H1 (cell line): ENCODE results near the gene HES1. TPM values are rescaled to one million over a fixed set of nuclear protein-coding genes. Genes with fewer than 3 reads are reported as not detected.

Experiments
- ATF2 ChIP-seq: IDR thresholded peaks from 2 replicates; pipeline ENCODE4 v1.6.1; 2012; ENCODE audit warnings: low read length, inconsistent platforms
- RBBP5 ChIP-seq: IDR thresholded peaks from 2 replicates; pipeline ENCODE4 v1.7.1; 2012; ENCODE audit warnings: low read depth, mild to moderate bottlenecking, inconsistent platforms, low read length, moderate library complexity, borderline replicate concordance
- polyA plus RNA-seq, 7 experiments: library from polyadenylated mRNA; depleted of rRNA in 3 of 7; stranded (reverse) in 5 of 7; unstranded in 2 of 7; fragments of >200 nt in 5 of 7; fragments of 200-250 nt in 2 of 7; gene quantifications; 1 replicate in 5 of 7; 2 replicates in 1 of 7; 4 replicates in 1 of 7; pipeline versions ENCODE4 v1.2.1 to v1.2.3, GENCODE V29; 2011 to 2013; ENCODE audit warnings: missing spikeins in 2 of 7, mixed read lengths in 2 of 7
- total RNA-seq: library from RNA; stranded (reverse); fragmentation: NEBNext Ultra II Directional; extraction: Animal tissue kit (Norgen Biotek cat#: 25700); gene quantifications from 2 replicates; pipeline ENCODE4 v1.2.1, GENCODE V29; 2021

The HES1 gene
- total and polyA plus RNA-seq, 2 of the 8 experiments (the other 6 are each of a cell fraction or from before 2014, with no cell fraction given): 7.9 to 12.9 TPM

- TF ChIP-seq ATF2 (no peak), RBBP5 (no peak)
These were observed 38.6 kb upstream of the HES1 start (continued) for GRCh38 chr3:194097141-194097882.
